Osteocyte (in vitro differentiated cells): Measurements from ENCODE around the gene NINJ1. TPM values are rescaled to one million over a fixed set of nuclear protein-coding genes. Genes with fewer than 3 reads are reported as not detected.

Experiments
- DNase-seq: peaks from one replicate; pipeline ENCODE4 v3.0.0; 2021; ENCODE audit warnings: mixed read lengths; ENCODE audit not compliant: unreplicated experiment; ENCODE audit errors: extremely low spot score
- H3K27ac Mint-ChIP-seq: one replicate; pipeline ENCODE4 v1.8.0; 2021; ENCODE audit warnings: mild to moderate bottlenecking, mixed read lengths; ENCODE audit not compliant: unreplicated experiment
- H3K27me3 Mint-ChIP-seq: one replicate; pipeline ENCODE4 v1.8.0; 2021; ENCODE audit warnings: mixed read lengths; ENCODE audit not compliant: unreplicated experiment
- H3K36me3 Mint-ChIP-seq: one replicate; pipeline ENCODE4 v1.8.0; 2021; ENCODE audit warnings: mixed read lengths; ENCODE audit not compliant: unreplicated experiment
- H3K4me1 Mint-ChIP-seq: one replicate; pipeline ENCODE4 v1.8.0; 2021; ENCODE audit warnings: mixed read lengths; ENCODE audit not compliant: unreplicated experiment
- H3K4me3 Mint-ChIP-seq: one replicate; pipeline ENCODE4 v1.8.0; 2021; ENCODE audit warnings: mild to moderate bottlenecking, moderate library complexity, mixed read lengths; ENCODE audit not compliant: unreplicated experiment
- H3K9me3 Mint-ChIP-seq: one replicate; pipeline ENCODE4 v1.8.0; 2021; ENCODE audit warnings: mixed read lengths; ENCODE audit not compliant: unreplicated experiment
- total RNA-seq: library from RNA; stranded (reverse); gene quantifications from 2 replicates; pipeline ENCODE4 v1.2.1, GENCODE V29; 2021
- TF ChIP-seq, protein P1 (sequence below): fragments of 200-600 bp; sonication (generic); IDR thresholded peaks from 2 replicates; pipeline ENCODE4 v1.5.0; 2021; ENCODE audit warnings: antibody characterized with exemption, mild to moderate bottlenecking, moderate library complexity

The NINJ1 gene
- total RNA-seq, 1 donor from 2014 or later, result 32.9 TPM

DNA sequence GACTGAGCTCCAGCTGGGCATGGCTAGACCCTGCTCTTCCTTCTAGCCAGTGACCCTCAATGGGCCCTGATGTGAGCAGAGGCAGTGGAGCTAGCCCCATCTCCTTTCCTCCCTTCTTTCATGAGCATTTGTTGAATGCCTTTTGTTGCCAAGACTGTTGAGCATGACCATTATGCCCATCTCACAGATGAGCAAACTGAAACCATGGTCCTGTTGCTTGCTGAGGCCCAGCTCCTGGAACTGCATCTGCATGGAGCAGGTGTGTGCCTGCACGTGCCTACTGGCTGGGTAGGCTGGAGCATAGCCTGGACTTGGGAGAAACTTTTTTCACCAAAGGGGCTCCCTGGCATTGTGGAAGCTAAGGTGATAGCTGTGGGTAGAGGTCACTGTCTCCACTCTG lies 46.9 kb upstream of the NINJ1 start:
- Mint-ChIP-seq H3K27ac (no peak overlapping the region), H3K36me3 (no peaks in the 10 kb centered on the region), H3K9me3 (no peaks in the 10 kb centered on the region), H3K4me1 (peaks cover 3% of the 10 kb centered on the region), H3K4me3 (no peak overlapping the region), H3K27me3 (peaks cover 56% of the 10 kb centered on the region)
- TF ChIP-seq, protein P1, sequence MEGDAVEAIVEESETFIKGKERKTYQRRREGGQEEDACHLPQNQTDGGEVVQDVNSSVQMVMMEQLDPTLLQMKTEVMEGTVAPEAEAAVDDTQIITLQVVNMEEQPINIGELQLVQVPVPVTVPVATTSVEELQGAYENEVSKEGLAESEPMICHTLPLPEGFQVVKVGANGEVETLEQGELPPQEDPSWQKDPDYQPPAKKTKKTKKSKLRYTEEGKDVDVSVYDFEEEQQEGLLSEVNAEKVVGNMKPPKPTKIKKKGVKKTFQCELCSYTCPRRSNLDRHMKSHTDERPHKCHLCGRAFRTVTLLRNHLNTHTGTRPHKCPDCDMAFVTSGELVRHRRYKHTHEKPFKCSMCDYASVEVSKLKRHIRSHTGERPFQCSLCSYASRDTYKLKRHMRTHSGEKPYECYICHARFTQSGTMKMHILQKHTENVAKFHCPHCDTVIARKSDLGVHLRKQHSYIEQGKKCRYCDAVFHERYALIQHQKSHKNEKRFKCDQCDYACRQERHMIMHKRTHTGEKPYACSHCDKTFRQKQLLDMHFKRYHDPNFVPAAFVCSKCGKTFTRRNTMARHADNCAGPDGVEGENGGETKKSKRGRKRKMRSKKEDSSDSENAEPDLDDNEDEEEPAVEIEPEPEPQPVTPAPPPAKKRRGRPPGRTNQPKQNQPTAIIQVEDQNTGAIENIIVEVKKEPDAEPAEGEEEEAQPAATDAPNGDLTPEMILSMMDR, result no peak
- DNase-seq, result no peak

DNA sequence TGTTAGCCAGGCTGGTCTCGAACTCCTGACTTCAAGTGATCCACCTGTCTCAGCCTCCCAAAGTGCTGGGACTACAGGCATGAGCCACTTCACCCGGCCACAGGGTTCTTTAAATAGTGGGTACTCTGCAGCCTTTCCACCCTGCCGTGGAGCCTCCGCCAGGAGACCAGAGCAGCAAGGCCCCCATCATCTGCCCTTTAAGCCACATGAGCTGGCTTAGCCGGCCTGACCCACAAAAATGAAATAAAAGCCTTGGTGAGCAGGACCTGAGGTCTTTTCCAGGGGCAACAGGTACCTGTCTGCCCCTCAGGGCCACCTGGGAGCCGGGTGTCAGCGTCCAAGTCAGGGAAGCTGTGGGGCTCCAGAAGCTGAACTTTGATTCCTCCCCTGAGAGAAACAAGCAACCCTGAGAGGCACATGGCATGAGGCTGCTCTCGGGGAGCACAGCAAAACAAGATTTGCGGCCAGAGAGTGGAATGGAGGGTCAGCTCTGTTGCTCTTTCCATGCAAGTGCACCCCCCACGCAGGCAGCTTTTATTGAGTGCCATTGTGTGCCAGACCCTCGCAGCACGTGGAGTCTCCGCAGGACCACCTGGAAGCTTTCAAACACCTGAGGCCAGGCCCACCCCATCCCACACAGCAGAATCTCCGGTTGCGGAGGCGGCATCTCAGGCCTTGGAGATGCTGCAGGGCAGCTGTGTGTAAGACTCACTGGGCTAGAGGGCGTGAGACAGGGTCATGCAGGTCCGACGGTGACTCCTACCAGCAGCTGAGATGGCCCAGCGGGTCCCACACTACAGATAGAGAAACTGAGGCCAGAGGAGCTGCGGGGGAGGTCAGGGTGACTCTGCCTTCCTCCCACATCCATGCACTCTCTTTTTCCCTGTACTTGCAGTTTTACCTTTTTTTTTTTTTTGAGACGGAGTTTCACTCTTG lies 45.1 kb upstream of the NINJ1 start:
- Mint-ChIP-seq H3K27me3 (peaks cover 55% of the 10 kb centered on the region), H3K27ac (no peak overlapping the region), H3K4me3 (no peak overlapping the region), H3K4me1 (peaks cover 1% of the 10 kb centered on the region), H3K36me3 (no peaks in the 10 kb centered on the region), H3K9me3 (no peaks in the 10 kb centered on the region)
- no peak for DNase-seq
- TF ChIP-seq, protein P1, result no peak

DNA sequence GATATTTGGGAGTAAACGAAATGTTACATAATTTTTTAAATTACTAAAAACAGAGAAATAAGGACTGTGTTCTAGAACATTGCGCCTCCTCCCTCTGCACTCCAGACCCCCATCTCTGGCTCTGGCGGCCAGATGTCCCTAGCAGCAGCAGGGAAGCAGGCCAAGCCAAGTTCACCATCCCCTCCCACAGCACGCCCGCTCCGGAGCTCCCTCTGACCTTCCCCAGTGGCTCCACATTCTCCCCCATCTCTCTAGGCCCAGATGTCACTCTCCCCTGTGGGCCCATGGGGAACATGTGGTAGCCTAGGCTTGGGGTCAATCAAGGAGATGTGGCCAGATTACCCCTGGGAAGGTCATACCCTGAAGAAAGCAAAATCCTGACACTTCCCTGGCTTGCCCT lies 43.6 kb upstream of the NINJ1 start:
- no peak overlapping the region for H3K4me3 Mint-ChIP-seq
- no peak overlapping the region for H3K27ac Mint-ChIP-seq
- DNase-seq, result no peak
- TF ChIP-seq, protein P1, result no peak
- no peaks in the 10 kb centered on the region for H3K9me3 Mint-ChIP-seq
- H3K36me3 Mint-ChIP-seq, result no peaks in the 10 kb centered on the region
- H3K27me3 Mint-ChIP-seq, result peaks cover 45% of the 10 kb centered on the region
- no peaks in the 10 kb centered on the region for H3K4me1 Mint-ChIP-seq

DNA sequence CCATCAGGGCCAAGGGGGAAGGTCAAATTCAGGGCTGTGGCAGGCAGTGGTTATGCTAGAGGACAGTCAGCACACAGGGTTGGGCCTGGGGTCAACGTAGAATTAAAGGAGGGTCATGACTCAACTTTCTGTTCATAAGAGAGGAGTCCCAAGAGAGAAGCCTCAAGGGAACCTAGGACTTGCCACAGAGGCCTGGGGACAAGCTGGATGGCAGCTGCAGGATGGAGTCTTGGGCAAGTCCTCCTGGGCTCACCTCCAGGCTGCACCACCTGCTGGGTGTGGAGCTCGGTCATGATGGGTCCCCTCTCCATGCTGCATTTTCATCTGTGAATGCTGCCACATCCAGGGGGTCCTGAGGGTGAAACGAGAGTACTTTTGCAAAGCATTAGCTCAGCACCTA lies 40.9 kb upstream of the NINJ1 start:
- DNase-seq, result no peak
- H3K27me3 Mint-ChIP-seq, result peaks cover 28% of the 10 kb centered on the region
- H3K4me1 Mint-ChIP-seq, result no peaks in the 10 kb centered on the region
- H3K9me3 Mint-ChIP-seq, result no peaks in the 10 kb centered on the region
- H3K36me3 Mint-ChIP-seq, result no peaks in the 10 kb centered on the region
- no peak overlapping the region for H3K27ac Mint-ChIP-seq
- TF ChIP-seq, protein P1, result no peak
- H3K4me3 Mint-ChIP-seq, result no peak overlapping the region

DNA sequence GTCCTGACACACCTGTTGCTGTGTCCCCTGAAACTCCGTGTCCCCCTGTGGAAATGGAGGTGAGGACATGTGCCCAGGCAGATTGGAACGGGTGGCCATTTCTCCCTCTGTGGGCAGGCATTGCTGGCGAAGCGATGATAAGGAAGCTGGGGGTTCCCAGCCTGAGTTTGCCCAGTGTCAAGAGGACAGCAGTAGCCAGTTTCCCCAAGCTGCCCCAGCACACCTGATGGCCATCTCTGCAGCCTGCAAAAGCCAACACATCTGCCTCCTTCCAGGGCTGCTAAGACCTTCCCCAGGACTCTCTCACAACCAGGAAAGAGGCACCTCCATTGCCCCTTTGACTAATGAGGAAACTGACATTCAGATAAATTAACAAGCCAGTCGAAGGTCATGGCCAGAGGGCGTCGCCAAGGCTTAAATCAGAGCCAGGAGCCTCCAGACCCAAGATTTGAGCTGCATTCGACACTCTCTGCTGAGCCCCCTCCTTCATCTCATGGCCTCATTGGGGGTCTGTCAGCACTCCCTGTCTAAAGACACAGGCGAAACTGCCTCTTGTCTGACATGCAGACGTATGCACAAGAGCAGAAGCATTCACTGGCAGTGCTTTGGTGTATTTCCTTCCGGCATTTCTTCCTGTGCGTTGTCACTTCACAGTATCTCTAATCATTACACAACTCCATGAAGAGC lies 39.5 kb upstream of the NINJ1 start:
- Mint-ChIP-seq H3K36me3 (no peaks in the 10 kb centered on the region), H3K4me3 (no peak overlapping the region), H3K4me1 (no peaks in the 10 kb centered on the region), H3K27ac (no peak overlapping the region), H3K9me3 (no peaks in the 10 kb centered on the region), H3K27me3 (peaks cover 18% of the 10 kb centered on the region)
- TF ChIP-seq, protein P1, result no peak
- no peak for DNase-seq
